IMR-90 (cell line): ENCODE data around the gene PCCA. TPM values are rescaled to one million over a fixed set of nuclear protein-coding genes. Genes with fewer than 3 reads are reported as not detected.

Source experiments
- ATAC-seq: fragments of 200-7000 bp; cut with Tn5 transposase; 2 replicates; pipeline ENCODE4 v1.9.1; 2020; ENCODE audit warnings: low read depth, mild to moderate bottlenecking, moderate library complexity
- BruUV-seq: library from RNA; stranded (reverse); fragments of 400-500 nt; replicated peaks from 2 replicates; lab custom pipeline; 2021; lab: Mats Ljungman, UMichigan
- CTCF ChIA-PET: fragments of 300-600 bp; formaldehyde crosslinking; extraction: SDS; loops from one replicate; lab custom pipeline; 2021; ENCODE audit warnings: antibody characterized with exemption; lab: Yijun Ruan, JAX
- POLR2A ChIA-PET: fragments of 300-600 bp; sonication (Branson Sonifier 250); formaldehyde crosslinking; loops from one replicate; lab custom pipeline; 2022; ENCODE audit warnings: antibody characterized with exemption; ENCODE audit not compliant: unreplicated experiment; lab: Charles Lee
- DNase-seq: peaks from one replicate; pipeline ENCODE4 v3.0.0; 2013
- H2AFZ ChIP-seq: replicated peaks from 2 replicates; pipeline ENCODE3; 2013; ENCODE audit warnings: low read length, mild to moderate bottlenecking; ENCODE audit not compliant: poor library complexity
- H2AK5ac ChIP-seq: 2 replicates; pipeline ENCODE4 v1.6.1; 2013; ENCODE audit warnings: low read depth, low read length, inconsistent platforms
- H2AK9ac ChIP-seq: replicated peaks from 2 replicates; pipeline ENCODE3; 2013; ENCODE audit warnings: mild to moderate bottlenecking, low read depth, low read length, moderate library complexity; ENCODE audit not compliant: poor library complexity
- H2BK120ac ChIP-seq: 2 replicates; pipeline ENCODE4 v1.6.1; 2013; ENCODE audit warnings: low read depth, low read length, inconsistent platforms
- H2BK15ac ChIP-seq: 3 replicates; pipeline ENCODE4 v1.6.1; 2013; ENCODE audit warnings: low read depth, low read length, inconsistent platforms
- H2BK20ac ChIP-seq: 2 replicates; pipeline ENCODE4 v1.6.1; 2013; ENCODE audit warnings: low read depth, mild to moderate bottlenecking, inconsistent platforms, low read length, moderate library complexity
- H2BK5ac ChIP-seq: 2 replicates; pipeline ENCODE4 v1.6.1; 2013; ENCODE audit warnings: mild to moderate bottlenecking, low read depth, low read length, inconsistent platforms; ENCODE audit not compliant: poor library complexity, severe bottlenecking
- H3K14ac ChIP-seq: replicated peaks from 2 replicates; pipeline ENCODE4 v1.6.1; 2013; ENCODE audit warnings: low read depth, low read length, inconsistent platforms
- H3K18ac ChIP-seq: 2 replicates; pipeline ENCODE4 v1.6.1; 2013; ENCODE audit warnings: low read depth, low read length, control low read depth
- H3K23ac ChIP-seq: 2 replicates; pipeline ENCODE4 v1.6.1; 2013; ENCODE audit warnings: low read depth, low read length, inconsistent platforms
- H3K27ac ChIP-seq: 2 replicates; pipeline ENCODE4 v1.5.1; 2013; ENCODE audit warnings: mild to moderate bottlenecking, control low read depth, low read length; ENCODE audit not compliant: insufficient read depth
- H3K27me3 ChIP-seq: 2 replicates; pipeline ENCODE4 v1.6.1; 2013; ENCODE audit warnings: low read length; ENCODE audit not compliant: control insufficient read depth, insufficient read depth
- H3K36me3 ChIP-seq: 2 replicates; pipeline ENCODE4 v1.6.1; 2013; ENCODE audit warnings: low read length, mixed read lengths; ENCODE audit not compliant: control insufficient read depth, insufficient read depth
- H3K4ac ChIP-seq: 2 replicates; pipeline ENCODE4 v1.6.1; 2013; ENCODE audit warnings: low read depth, low read length, inconsistent platforms
- H3K4me1 ChIP-seq: 2 replicates; pipeline ENCODE4 v1.6.1; 2013; ENCODE audit warnings: low read length, mixed read lengths; ENCODE audit not compliant: control insufficient read depth, insufficient read depth
- H3K4me2 ChIP-seq: 2 replicates; pipeline ENCODE4 v1.6.1; 2013; ENCODE audit warnings: low read depth, mild to moderate bottlenecking, control low read depth, low read length, moderate library complexity
- H3K4me3 ChIP-seq: 2 replicates; pipeline ENCODE4 v1.5.1; 2013; ENCODE audit warnings: low read depth, mild to moderate bottlenecking, control low read depth, low read length, moderate library complexity; ENCODE audit not compliant: insufficient read depth
- H3K56ac ChIP-seq: 2 replicates; pipeline ENCODE4 v1.6.1; 2013; ENCODE audit warnings: low read length, inconsistent platforms; ENCODE audit not compliant: insufficient read depth; ENCODE audit errors: extremely low read depth
- H3K79me1 ChIP-seq, 2 experiments: 2 replicates each; pipeline ENCODE4 v1.6.1; 2013; ENCODE audit warnings: low read length in 2 of 2, inconsistent platforms in 1 of 2, low read depth in 1 of 2
- H3K9ac ChIP-seq: 2 replicates; pipeline ENCODE4 v1.6.1; 2013; ENCODE audit warnings: low read depth, low read length, control low read depth
- H3K9me1 ChIP-seq: 2 replicates; pipeline ENCODE4 v1.6.1; 2013; ENCODE audit warnings: low read length, inconsistent platforms; ENCODE audit not compliant: insufficient read depth
- H3K9me3 ChIP-seq: 2 replicates; pipeline ENCODE4 v1.6.1; 2013; ENCODE audit warnings: low read length; ENCODE audit not compliant: control insufficient read depth, insufficient read depth
- H4K20me1 ChIP-seq: 2 replicates; pipeline ENCODE4 v1.6.1; 2013; ENCODE audit warnings: low read length, inconsistent platforms; ENCODE audit not compliant: insufficient read depth
- H4K5ac ChIP-seq: 2 replicates; pipeline ENCODE4 v1.6.1; 2013; ENCODE audit warnings: mild to moderate bottlenecking, low read depth, low read length, control low read depth
- H4K8ac ChIP-seq, 2 experiments: 2 replicates each; pipeline ENCODE4 v1.6.1; 2013; ENCODE audit warnings: low read depth in 2 of 2, low read length in 2 of 2, control low read depth in 1 of 2, inconsistent platforms in 1 of 2
- H4K91ac ChIP-seq: 2 replicates; pipeline ENCODE4 v1.6.1; 2013; ENCODE audit warnings: low read depth, low read length, inconsistent platforms; ENCODE audit not compliant: insufficient read depth
- BHLHE40 ChIP-seq: fragments of 150-350 bp; IDR thresholded peaks from 2 replicates; pipeline ENCODE4 v1.6.1; 2016; ENCODE audit warnings: mild to moderate bottlenecking, low read depth, low read length
- CEBPB ChIP-seq: IDR thresholded peaks from 2 replicates; pipeline ENCODE4 v1.6.1; 2012; ENCODE audit warnings: low read depth, low read length, improper control_type of control experiment
- ELK1 ChIP-seq: fragments of 150-350 bp; IDR thresholded peaks from 2 replicates; pipeline ENCODE4 v1.6.1; 2016; ENCODE audit warnings: low read depth, mild to moderate bottlenecking, low read length, moderate library complexity, borderline replicate concordance
- FOS ChIP-seq: fragments of 150-350 bp; IDR thresholded peaks from 2 replicates; pipeline ENCODE4 v1.6.1; 2016; ENCODE audit warnings: low read depth, low read length
- MAZ ChIP-seq: IDR thresholded peaks from 2 replicates; pipeline ENCODE4 v1.6.1; 2012; ENCODE audit warnings: low read depth, mild to moderate bottlenecking, low read length, improper control_type of control experiment, moderate library complexity, borderline replicate concordance
- NFE2L2 ChIP-seq: fragments of 150-350 bp; IDR thresholded peaks from 2 replicates; pipeline ENCODE4 v1.6.1; 2016; ENCODE audit warnings: low read depth, mild to moderate bottlenecking, low read length
- POLR2A ChIP-seq: IDR thresholded peaks from 2 replicates; pipeline ENCODE4 v1.6.1; 2012; ENCODE audit warnings: mild to moderate bottlenecking, low read depth, low read length
- RCOR1 ChIP-seq: IDR thresholded peaks from 2 replicates; pipeline ENCODE4 v1.6.1; 2012; ENCODE audit warnings: mild to moderate bottlenecking, low read length, improper control_type of control experiment; ENCODE audit not compliant: insufficient replicate concordance
- SMC3 ChIP-seq: fragments of 150-350 bp; IDR thresholded peaks from 2 replicates; pipeline ENCODE4 v1.6.1; 2016; ENCODE audit warnings: low read depth, mild to moderate bottlenecking, antibody characterized with exemption, low read length, moderate library complexity
- USF2 ChIP-seq: fragments of 150-350 bp; IDR thresholded peaks from 2 replicates; pipeline ENCODE4 v1.6.1; 2017; ENCODE audit warnings: mild to moderate bottlenecking, antibody characterized with exemption, low read length, low read depth
- WGBS, 2 experiments: methylation state at CpG; one replicate each; pipeline versions ENCODE4 v1.1.5 to v1.1.7; 2013; ENCODE audit warnings: missing lambda C conversion rate in 2 of 2; ENCODE audit not compliant: insufficient read length in 1 of 2; ENCODE audit errors: extremely low coverage in 2 of 2; 5-methylcytosine and 5-hydroxymethylcytosine counted together
- dilution Hi-C: fragments of 300-500 bp; cut with HindIII; formaldehyde crosslinking; loops from one replicate; pipeline ENCODE4 v1.14.3; 2018; ENCODE audit warnings: low sequenced_read_pairs; ENCODE audit not compliant: unreplicated experiment
- in situ Hi-C: fragments of 300-500 bp; cut with MboI; formaldehyde crosslinking; loops from 3 replicates; pipeline ENCODE4 v1.14.3; 2019; ENCODE audit warnings: low sequenced_read_pairs, inconsistent platforms, mixed read lengths
- intact Hi-C: fragments of 100-400 bp; cut with micrococcal nuclease; formaldehyde crosslinking; loops from 2 replicates; pipeline ENCODE4 v1.10.0; 2022
- polyA plus RNA-seq, 3 experiments: library from polyadenylated mRNA; depleted of rRNA; stranded (reverse); fragments of >200 nt; gene quantifications; 2 replicates each; pipeline ENCODE4 v1.2.3, GENCODE V29; 2012; ENCODE audit warnings: low replicate concordance in 1 of 3
- total RNA-seq: library from RNA; depleted of rRNA; stranded (reverse); fragments of >200 nt; gene quantifications from 2 replicates; pipeline ENCODE4 v1.2.3, GENCODE V29; 2012

PCCA gene
- total and polyA plus RNA-seq, 2 of the 4 experiments (the other 2 are of a cell fraction), result 7.6 to 24.0 TPM

- H4K5ac ChIP-seq, result no peak overlapping the region
- TF ChIP-seq BHLHE40 (no peak), NFE2L2 (no peak), RCOR1 (no peak), CEBPB (no peak), FOS (no peak), ELK1 (no peak), POLR2A (no peak), MAZ (no peak), USF2 (no peak), SMC3 (no peak)
- H3K9me3 ChIP-seq, result no peaks in the 10 kb centered on the region
- no peak overlapping the region for H4K91ac ChIP-seq
- H3K4ac ChIP-seq, result no peak overlapping the region
- H2BK120ac ChIP-seq, result no peak overlapping the region
- no peaks in the 10 kb centered on the region for H3K79me1 ChIP-seq
- H3K56ac ChIP-seq, result no peak overlapping the region
- WGBS, 2 experiments, result no CpG with 5 or more reads among the region's 4 CpGs
- CTCF ChIA-PET, result no interaction called here
- in situ Hi-C loops, result loop anchor here (10.0 kb wide), 1 partner anchor 891 kb away; no protein-coding TSS in a partner anchor
- BruUV-seq, result no TSS peak
- no peak overlapping the region for H2BK20ac ChIP-seq
- H2AFZ ChIP-seq, result no peak overlapping the region
- H3K23ac ChIP-seq, result no peak overlapping the region
- H3K4me2 ChIP-seq, result no peak overlapping the region
- no peaks in the 10 kb centered on the region for H3K36me3 ChIP-seq
- no peak overlapping the region for H3K9ac ChIP-seq
- H2BK15ac ChIP-seq, result no peak overlapping the region
- peaks cover 7% of the 10 kb centered on the region; the same call in 1 of the 2 replicates for H3K4me1 ChIP-seq
- DNase-seq (no peak), ATAC-seq (no peak)
- H4K8ac ChIP-seq, result no peak overlapping the region
- no peaks in the 10 kb centered on the region for H3K27me3 ChIP-seq
- POLR2A ChIA-PET, result no interaction called here
- intact Hi-C loops, result no loop called here
- no peak overlapping the region for H2AK9ac ChIP-seq
- no peaks in the 10 kb centered on the region for H3K9me1 ChIP-seq
- no peak overlapping the region for H3K18ac ChIP-seq
- no peak overlapping the region for H3K4me3 ChIP-seq
- H3K27ac ChIP-seq, result no peak overlapping the region
- H2AK5ac ChIP-seq, result no peak overlapping the region
- dilution Hi-C loops, result no loop called here
- no peaks in the 10 kb centered on the region for H4K20me1 ChIP-seq
- H3K14ac ChIP-seq, result no peak overlapping the region
- H2BK5ac ChIP-seq, result no peak overlapping the region
Measured at GRCh38 chr13:100545684-100546061, 456.8 kb downstream of the PCCA start.
